Transverse colon (tissue), 4 donors: ENCODE data around the gene USP47.

Experiments
- CTCF ChIP-seq, 5 experiments: fragments of 200-600 bp in 3 of 5; fragments of 450-650 bp in 2 of 5; sonication (generic) in 3 of 5; IDR thresholded peaks; 1 replicate in 2 of 5; 2 replicates in 3 of 5; pipeline ENCODE4 v1.5.1; 2016 to 2017; ENCODE audit warnings: antibody characterized with exemption in 5 of 5, inconsistent platforms in 3 of 5, mild to moderate bottlenecking in 2 of 5, moderate library complexity in 1 of 5
- EP300 ChIP-seq: sonication (generic); formaldehyde crosslinking; IDR thresholded peaks from one replicate; pipeline ENCODE4 v1.6.1; 2017; ENCODE audit warnings: antibody characterized with exemption, low read depth
- POLR2A ChIP-seq: fragments of 450-650 bp; IDR thresholded peaks from one replicate; pipeline ENCODE4 v1.6.1; 2016; ENCODE audit warnings: antibody characterized with exemption, mild to moderate bottlenecking, moderate library complexity
- POLR2AphosphoS5 ChIP-seq, 3 donors: sonication (generic); formaldehyde crosslinking; IDR thresholded peaks; one replicate each; pipeline ENCODE4 v1.6.1; 2016; ENCODE audit warnings: antibody characterized with exemption in 3 of 3

GRCh38 chr11:11858676-11859075 lies 16.9 kb downstream of the USP47 start:
- TF ChIP-seq CTCF (IDR thresholded peaks at IDR 0.05) (no peak), POLR2A (no peak), POLR2AphosphoS5 (IDR thresholded peaks at IDR 0.05) (no peak), EP300 (no peak)
